HepG2 (cell line): ENCODE data around the gene BAHCC1. TPM values are rescaled to one million over a fixed set of nuclear protein-coding genes. Genes with fewer than 3 reads are reported as not detected.
A peak's percentile ranks its signal among the peaks of the same experiment; 100 is the strongest.

Experiments used
- ATAC-seq: fragments of 200-7000 bp; cut with Tn5 transposase; 3 replicates; pipeline ENCODE4 v1.9.1; 2020; ENCODE audit warnings: mild to moderate bottlenecking, moderate library complexity
- BruUV-seq: library from RNA; stranded (reverse); fragments of 400-500 nt; replicated peaks from 2 replicates; lab custom pipeline; 2021; lab: Mats Ljungman, UMichigan
- CTCF ChIA-PET: fragments of 300-600 bp; formaldehyde crosslinking; extraction: SDS; loops from one replicate; lab custom pipeline; 2021; ENCODE audit warnings: low total read pairs, inconsistent platforms, low intra/inter-chr PET ratio; lab: Yijun Ruan, JAX
- POLR2A ChIA-PET: fragments of 350-600 bp; sonication (Branson Sonifier 250); formaldehyde crosslinking; loops from one replicate; lab custom pipeline; 2020; ENCODE audit warnings: antibody characterized with exemption, inconsistent platforms; lab: Yijun Ruan, JAX
- DNase-seq: peaks from one replicate; pipeline ENCODE4 v3.0.0-alpha.2; 2015; ENCODE audit warnings: low spot score
- FAIRE-seq: peaks from 3 replicates; lab custom pipeline; 2011; peaks lifted over from hg19 to GRCh38; lab: Jason Lieb, UNC
- H2AFZ ChIP-seq: one replicate; pipeline ENCODE4 v1.6.1; 2011; ENCODE audit warnings: low read length, inconsistent platforms
- H3K27ac ChIP-seq: fragments of 300-600 bp; 3 replicates; pipeline ENCODE4 v1.8.0; 2011; ENCODE audit warnings: mixed run types, mild to moderate bottlenecking, mixed read lengths, low read length, inconsistent platforms; ENCODE audit not compliant: insufficient read depth; ENCODE audit errors: extremely low read length
- H3K27me3 ChIP-seq, 2 experiments: fragments of 200-600 bp in 1 of 2; 2 replicates in 1 of 2; 3 replicates in 1 of 2; pipeline versions ENCODE4 v1.6.0 to v1.8.0; 2011; ENCODE audit warnings: low read length in 2 of 2, mild to moderate bottlenecking in 2 of 2, moderate library complexity in 2 of 2, inconsistent platforms in 1 of 2; ENCODE audit not compliant: insufficient read depth in 2 of 2, control insufficient read depth in 1 of 2
- H3K36me3 ChIP-seq, 2 experiments: fragments of 200-600 bp in 1 of 2; replicated peaks in 1 of 2; 2 replicates in 1 of 2; 3 replicates in 1 of 2; pipeline versions ENCODE4 v1.5.1 to v1.8.0; 2011; ENCODE audit warnings: low read length in 2 of 2, inconsistent platforms in 1 of 2; ENCODE audit not compliant: insufficient read depth in 2 of 2, control insufficient read depth in 1 of 2
- H3K4me1 ChIP-seq: 2 replicates; pipeline ENCODE4 v1.5.1; 2012; ENCODE audit warnings: low read length, inconsistent platforms; ENCODE audit not compliant: insufficient read depth
- H3K4me2 ChIP-seq: 2 replicates; pipeline ENCODE4 v1.6.0; 2011; ENCODE audit warnings: low read depth, low read length, inconsistent platforms
- H3K4me3 ChIP-seq, 3 experiments: fragments of 200-600 bp in 1 of 3; sonication (generic), shearing (Covaris generic) in 1 of 3; replicated peaks in 1 of 3; 2 replicates each; pipeline ENCODE4 v1.5.1; 2011 to 2016; ENCODE audit warnings: low read length in 3 of 3, inconsistent platforms in 2 of 3, low read depth in 2 of 3, mild to moderate bottlenecking in 2 of 3, control low read depth in 1 of 3, mixed read lengths in 1 of 3; ENCODE audit not compliant: insufficient read depth in 1 of 3
- H3K79me2 ChIP-seq: one replicate; pipeline ENCODE4 v1.6.1; 2011; ENCODE audit warnings: low read length, inconsistent platforms; ENCODE audit not compliant: insufficient read depth
- H3K9ac ChIP-seq: 2 replicates; pipeline ENCODE4 v1.6.0; 2011; ENCODE audit warnings: mild to moderate bottlenecking, low read depth, low read length, inconsistent platforms; ENCODE audit not compliant: insufficient read depth
- H3K9me3 ChIP-seq: 2 replicates; pipeline ENCODE4 v1.5.1; 2012; ENCODE audit warnings: mild to moderate bottlenecking, low read length
- H4K20me1 ChIP-seq: 2 replicates; pipeline ENCODE4 v1.6.0; 2011; ENCODE audit warnings: inconsistent platforms, mild to moderate bottlenecking, low read length, moderate library complexity; ENCODE audit not compliant: insufficient read depth
- GATAD2A ChIP-seq: IDR thresholded peaks from 2 replicates; pipeline ENCODE4 v1.6.1; 2016
- GPN1 ChIP-seq: sonication (generic); formaldehyde crosslinking; IDR thresholded peaks from 2 replicates; pipeline ENCODE4 v1.5.1; 2020; ENCODE audit warnings: missing genetic modification reagents, borderline replicate concordance
- HOXA9 ChIP-seq: sonication (generic); formaldehyde crosslinking; IDR thresholded peaks from 2 replicates; pipeline ENCODE4 v1.8.1; 2022; ENCODE audit warnings: missing genetic modification reagents, mild to moderate bottlenecking, moderate library complexity, borderline replicate concordance
- PAXIP1 ChIP-seq: sonication (generic); formaldehyde crosslinking; conservative IDR thresholded peaks from 2 replicates; pipeline ENCODE4 v1.4.0; 2020; ENCODE audit warnings: mild to moderate bottlenecking, missing genetic modification reagents, moderate library complexity
- ZIK1 ChIP-seq: sonication (generic); formaldehyde crosslinking; IDR thresholded peaks from 2 replicates; pipeline ENCODE4 v1.5.0; 2020; ENCODE audit warnings: mild to moderate bottlenecking, low read depth, missing genetic modification reagents, borderline replicate concordance
- ZNF768 ChIP-seq: sonication (generic); formaldehyde crosslinking; IDR thresholded peaks from 2 replicates; pipeline ENCODE4 v1.4.0; 2020; ENCODE audit warnings: missing genetic modification reagents
- ZNF776 ChIP-seq: sonication (generic); formaldehyde crosslinking; IDR thresholded peaks from 2 replicates; pipeline ENCODE4 v1.4.0; 2020; ENCODE audit warnings: mild to moderate bottlenecking, missing genetic modification reagents
- WGBS: methylation state at CpG from one replicate; pipeline ENCODE4 v1.1.6; 2017; ENCODE audit warnings: low lambda C conversion rate; 5-methylcytosine and 5-hydroxymethylcytosine counted together
- in situ Hi-C: cut with HindIII; loops from 2 replicates; pipeline ENCODE4 v1.10.0; 2017; ENCODE audit warnings: low pct_unique_long_range_greater_than_20kb; ENCODE audit not compliant: extremely low pct_ligation_motif_present
- intact Hi-C: fragments of 100-400 bp; cut with micrococcal nuclease; formaldehyde crosslinking; loops from one replicate; pipeline ENCODE4 v1.10.0; 2022; ENCODE audit not compliant: unreplicated experiment
- polyA plus RNA-seq, 8 experiments: library from polyadenylated mRNA; depleted of rRNA in 3 of 8; stranded (reverse) in 7 of 8; unstranded in 1 of 8; fragments of >200 nt; fragmentation: Illumina TruSeq in 4 of 8; extraction: Trizol in 4 of 8; gene quantifications; 2 replicates each; pipeline versions ENCODE4 v1.2.1 to v1.2.3, GENCODE V29; 2011 to 2016; ENCODE audit warnings: low read depth in 4 of 8, missing spikeins in 1 of 8, mixed read lengths in 1 of 8; ENCODE audit not compliant: insufficient read depth in 1 of 8
- total RNA-seq, 5 experiments: library from RNA; depleted of rRNA; stranded (reverse); fragments of >200 nt; fragmentation: Illumina TruSeq; extraction: Trizol; gene quantifications; 2 replicates each; pipeline ENCODE4 v1.2.3, GENCODE V29; 2016; ENCODE audit warnings: low read depth in 1 of 5
- TF ChIP-seq, protein P1 (sequence below): sonication (generic); formaldehyde crosslinking; IDR thresholded peaks from 2 replicates; pipeline ENCODE4 v1.4.0; 2020; ENCODE audit warnings: missing genetic modification reagents

The BAHCC1 gene
- total and polyA plus RNA-seq, 2 of the 13 experiments (the other 11 are each of a cell fraction or from before 2014, with no cell fraction given), result 1.4 to 1.7 TPM

DNA sequence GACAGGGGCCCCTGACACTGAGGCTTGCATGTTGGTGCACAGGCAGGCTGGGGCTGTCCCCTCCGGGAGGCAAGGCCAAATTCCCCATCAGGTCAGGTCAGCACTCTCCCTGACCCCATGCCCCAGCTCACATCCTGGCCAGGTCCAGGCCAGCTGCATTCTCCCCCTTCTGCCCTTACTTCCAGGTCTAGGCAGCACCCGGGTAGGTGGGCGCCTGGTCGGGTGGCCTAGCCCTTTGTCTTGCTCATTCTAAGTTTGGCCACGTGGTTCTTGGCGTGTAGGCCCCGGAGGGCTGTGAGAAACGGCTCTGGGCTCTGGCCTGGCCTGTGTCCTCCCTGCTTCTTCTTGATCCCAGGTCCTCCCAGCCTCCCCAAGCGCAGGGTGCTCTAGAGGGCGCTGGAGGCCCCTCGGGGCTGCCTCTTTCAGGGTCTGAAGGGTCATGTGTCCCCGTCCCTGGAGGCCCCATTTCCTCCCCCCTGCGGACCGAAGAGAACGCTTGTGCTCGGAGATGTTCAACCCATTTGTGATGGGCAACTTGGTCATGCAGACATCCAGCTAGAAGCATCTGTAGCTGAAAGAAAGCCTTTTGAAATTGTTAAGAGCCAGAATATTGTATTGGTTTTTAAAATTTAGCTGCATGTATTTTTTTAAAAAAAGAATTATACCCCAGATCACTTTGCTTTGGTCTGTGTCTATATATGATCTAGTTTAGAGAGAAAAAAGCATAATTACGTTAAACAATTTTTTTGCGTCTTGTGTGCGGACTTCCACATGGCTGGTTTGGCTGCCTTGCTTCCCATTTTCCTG lies 6.7 kb downstream of the BAHCC1 start (continued):
- no peak for TF ChIP-seq PAXIP1 (CRISPR knock-in tag)

DNA sequence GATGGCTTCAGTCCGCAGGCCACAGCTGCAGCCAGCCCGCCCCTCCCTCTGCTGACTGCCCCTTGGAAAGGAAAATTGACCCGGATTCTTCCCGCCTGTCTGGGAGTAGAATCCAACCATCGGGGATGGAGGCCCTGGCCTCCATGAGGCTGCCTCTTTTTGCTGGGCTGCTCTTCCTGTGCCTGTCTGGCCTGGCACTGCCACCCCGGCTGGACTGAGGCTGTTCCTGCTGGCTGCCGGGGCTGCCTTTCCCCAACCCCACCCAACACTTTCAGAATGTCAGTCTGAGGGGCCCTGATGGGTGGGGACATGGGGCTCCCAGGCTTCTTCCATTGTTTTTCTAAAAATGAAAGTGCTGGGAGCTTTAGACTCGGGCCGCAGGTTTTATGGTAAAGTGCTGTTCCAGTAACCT lies 7.3 kb downstream of the BAHCC1 start:
- intact Hi-C loops, result loop anchor here (5.0 kb wide), 1 partner anchor 80 kb away; no protein-coding TSS in a partner anchor
- TF ChIP-seq ZNF768 (CRISPR knock-in tag), result peak; percentile 74
- TF ChIP-seq, protein P1, sequence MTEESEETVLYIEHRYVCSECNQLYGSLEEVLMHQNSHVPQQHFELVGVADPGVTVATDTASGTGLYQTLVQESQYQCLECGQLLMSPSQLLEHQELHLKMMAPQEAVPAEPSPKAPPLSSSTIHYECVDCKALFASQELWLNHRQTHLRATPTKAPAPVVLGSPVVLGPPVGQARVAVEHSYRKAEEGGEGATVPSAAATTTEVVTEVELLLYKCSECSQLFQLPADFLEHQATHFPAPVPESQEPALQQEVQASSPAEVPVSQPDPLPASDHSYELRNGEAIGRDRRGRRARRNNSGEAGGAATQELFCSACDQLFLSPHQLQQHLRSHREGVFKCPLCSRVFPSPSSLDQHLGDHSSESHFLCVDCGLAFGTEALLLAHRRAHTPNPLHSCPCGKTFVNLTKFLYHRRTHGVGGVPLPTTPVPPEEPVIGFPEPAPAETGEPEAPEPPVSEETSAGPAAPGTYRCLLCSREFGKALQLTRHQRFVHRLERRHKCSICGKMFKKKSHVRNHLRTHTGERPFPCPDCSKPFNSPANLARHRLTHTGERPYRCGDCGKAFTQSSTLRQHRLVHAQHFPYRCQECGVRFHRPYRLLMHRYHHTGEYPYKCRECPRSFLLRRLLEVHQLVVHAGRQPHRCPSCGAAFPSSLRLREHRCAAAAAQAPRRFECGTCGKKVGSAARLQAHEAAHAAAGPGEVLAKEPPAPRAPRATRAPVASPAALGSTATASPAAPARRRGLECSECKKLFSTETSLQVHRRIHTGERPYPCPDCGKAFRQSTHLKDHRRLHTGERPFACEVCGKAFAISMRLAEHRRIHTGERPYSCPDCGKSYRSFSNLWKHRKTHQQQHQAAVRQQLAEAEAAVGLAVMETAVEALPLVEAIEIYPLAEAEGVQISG (CRISPR knock-in tag), result no peak
- TF ChIP-seq HOXA9 (CRISPR knock-in tag), result no peak
- no peak for TF ChIP-seq GPN1 (CRISPR knock-in tag)
- TF ChIP-seq ZIK1 (CRISPR knock-in tag), result no peak
- TF ChIP-seq ZNF776, result no peak
- TF ChIP-seq GATAD2A (CRISPR knock-in tag), result no peak

More for the DNA sequence above, 7.3 kb downstream of the BAHCC1 start:
- in situ Hi-C loops, result no loop called here
- ATAC-seq (no peak), FAIRE-seq (no peak), DNase-seq (no peak)
- no peak overlapping the region for H3K9ac ChIP-seq
- no TSS peak for BruUV-seq
- H3K9me3 ChIP-seq, result no peaks in the 10 kb centered on the region
- ChIA-PET CTCF (interaction anchor here (1.0 kb wide), 1 partner anchor 110 kb away, joined by 3 read pairs; no protein-coding TSS in a partner anchor), POLR2A (interaction anchor here (1.8 kb wide), 1 partner anchor 10 kb away, joined by 5 read pairs; no protein-coding TSS in a partner anchor)
- no peak overlapping the region for H3K4me3 ChIP-seq
- H3K79me2 ChIP-seq, result peaks cover 13% of the 10 kb centered on the region
- no peak overlapping the region for H3K27ac ChIP-seq
- peaks cover 3% of the 10 kb centered on the region for H4K20me1 ChIP-seq
- H2AFZ ChIP-seq, result no peak overlapping the region
- no peaks in the 10 kb centered on the region for H3K36me3 ChIP-seq
- H3K4me2 ChIP-seq, result no peak overlapping the region
- peaks cover 2 to 43% of the 10 kb centered on the region in 2 experiments; a peak in 4 of 5 replicates for H3K27me3 ChIP-seq
- peaks cover 42% of the 10 kb centered on the region for H3K4me1 ChIP-seq
- WGBS, result 70% methylated on average over 8 of the region's 9 CpGs
